Daoy (cell line): ENCODE data around the gene PARVB. TPM values are rescaled to one million over a fixed set of nuclear protein-coding genes. Genes with fewer than 3 reads are reported as not detected.

Experiments used
- DNase-seq: peaks from one replicate; pipeline ENCODE4 v3.0.0-alpha.2; 2015; ENCODE audit warnings: low read depth
- total RNA-seq: library from RNA; depleted of rRNA; stranded (reverse); fragments of >200 nt; shearing (Covaris generic); gene quantifications from 2 replicates; pipeline ENCODE4 v1.2.3, GENCODE V29; 2014

PARVB gene
- total RNA-seq, 1 experiment from 2014 or later = 29.7 TPM

DNA sequence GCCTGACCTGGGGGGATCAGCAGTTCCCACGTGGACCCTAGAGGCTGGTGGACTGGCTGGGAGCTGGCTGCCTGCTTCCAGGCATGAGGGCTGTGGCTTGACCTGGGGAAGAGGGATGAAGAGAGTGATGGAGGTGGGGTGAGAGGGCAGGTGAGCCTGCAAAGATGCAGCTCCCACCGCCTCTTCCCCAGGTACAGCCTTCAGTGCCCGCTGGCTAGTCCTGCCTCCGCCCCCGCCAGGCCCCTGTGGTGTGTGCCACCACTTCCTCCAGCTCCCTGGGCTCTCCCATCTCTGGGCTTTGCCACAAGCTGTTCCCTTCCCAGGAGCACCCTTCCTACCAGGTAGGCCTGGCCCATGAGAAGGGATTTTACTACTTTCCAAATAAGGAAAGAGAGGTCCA lies 175.8 kb downstream of the PARVB start:
- no peak for DNase-seq

DNA sequence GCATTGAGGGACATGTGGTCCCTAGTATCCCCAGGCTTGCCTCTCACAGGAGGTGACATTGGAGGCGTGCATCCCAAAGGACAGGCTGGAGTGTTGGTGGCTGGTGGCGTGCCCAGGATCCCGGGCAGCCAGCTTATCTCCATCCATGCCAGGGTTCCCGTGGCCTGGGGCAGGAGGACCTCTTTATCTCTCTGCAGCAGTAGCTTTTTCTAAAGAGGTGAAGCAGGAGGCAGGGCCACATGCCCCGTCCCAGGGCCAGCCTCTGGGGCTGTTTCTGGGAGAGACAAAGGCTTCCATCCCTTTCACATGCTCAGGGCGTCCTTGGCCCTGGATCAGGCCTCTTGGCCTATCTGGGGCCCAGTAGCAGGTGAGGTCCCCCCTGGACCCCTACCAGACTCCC lies 176.3 kb downstream of the PARVB start:
- no peak for DNase-seq

DNA sequence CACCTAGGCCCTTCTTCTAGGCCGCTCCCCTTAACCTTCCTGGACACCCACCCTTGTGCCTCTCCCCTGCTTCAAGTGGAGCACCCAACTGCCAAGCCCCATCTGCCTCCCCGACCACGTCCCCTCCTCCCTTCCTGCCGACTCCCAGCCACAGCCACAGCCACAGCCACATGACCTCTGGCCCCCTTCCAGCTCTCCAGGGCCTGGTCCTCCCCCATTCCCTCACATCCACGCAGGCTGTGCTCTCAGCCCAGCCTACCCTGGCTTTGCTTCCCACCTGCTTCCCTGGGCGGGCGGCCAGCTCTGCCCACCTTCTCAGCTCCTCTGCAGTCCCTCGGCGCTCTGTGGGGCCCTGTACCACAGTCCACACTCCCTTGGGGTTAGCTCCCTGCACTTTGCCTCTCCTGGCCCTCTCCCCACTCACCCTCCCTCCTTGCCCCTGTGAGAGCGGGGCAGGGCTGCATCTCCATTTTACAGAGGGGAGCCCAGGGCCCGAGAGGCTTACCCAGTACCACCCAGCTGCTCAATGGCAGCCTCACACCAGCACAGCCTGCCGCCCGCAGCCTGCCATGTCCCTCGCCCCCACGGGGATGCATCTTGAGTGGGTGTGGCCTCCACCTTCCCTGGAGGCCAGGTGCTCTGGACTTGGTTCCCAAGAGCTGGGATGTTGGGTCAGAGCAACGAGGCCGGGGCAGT lies 176.9 kb downstream of the PARVB start:
- DNase-seq = no peak

DNA sequence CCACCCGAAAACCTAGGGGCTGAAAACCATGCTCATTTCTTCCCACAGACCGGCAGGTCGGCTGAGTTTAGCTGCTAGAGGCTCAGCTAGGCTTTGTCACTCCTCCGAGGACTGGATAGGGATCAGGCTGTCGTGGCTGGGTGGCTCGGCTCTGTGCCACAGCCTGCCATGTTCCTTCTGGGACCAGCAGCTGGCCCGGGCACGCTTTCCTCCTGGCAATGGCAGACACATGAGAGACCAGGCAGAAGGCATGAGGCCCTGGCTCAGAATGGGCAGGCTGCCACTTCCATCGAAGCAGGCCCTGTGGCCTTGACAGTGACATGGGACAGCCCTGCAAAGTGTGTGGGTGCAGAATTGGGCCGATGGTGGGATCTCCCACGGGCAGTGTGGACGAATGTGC lies 177.6 kb downstream of the PARVB start:
- no peak for DNase-seq

DNA sequence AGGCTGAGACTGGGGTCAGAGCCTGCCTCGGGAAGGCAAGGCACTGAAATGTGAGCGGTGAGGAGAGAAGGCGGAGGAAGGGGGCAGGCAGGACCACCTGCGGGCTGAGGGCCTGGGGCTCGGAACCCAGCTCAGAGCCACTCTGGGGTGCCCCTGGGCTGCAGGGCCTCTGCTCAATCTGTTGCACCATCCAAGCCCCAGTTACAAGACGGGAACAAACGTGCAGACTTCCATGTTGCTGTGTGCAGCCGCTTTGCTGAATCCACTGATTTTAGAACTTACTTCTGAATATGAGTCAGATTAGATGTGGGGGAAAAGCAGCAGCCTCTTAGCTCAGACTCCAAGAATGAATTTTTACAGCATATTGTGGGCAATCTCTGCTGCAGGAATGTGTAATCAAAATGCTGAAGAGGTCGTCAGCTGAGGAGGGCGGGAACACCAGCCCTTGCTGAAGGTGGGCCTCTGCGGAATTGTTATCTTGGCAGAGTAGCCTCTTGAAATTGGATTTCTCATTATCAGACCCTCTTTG lies 178.2 kb downstream of the PARVB start:
- peak; percentile 78 for DNase-seq

DNA sequence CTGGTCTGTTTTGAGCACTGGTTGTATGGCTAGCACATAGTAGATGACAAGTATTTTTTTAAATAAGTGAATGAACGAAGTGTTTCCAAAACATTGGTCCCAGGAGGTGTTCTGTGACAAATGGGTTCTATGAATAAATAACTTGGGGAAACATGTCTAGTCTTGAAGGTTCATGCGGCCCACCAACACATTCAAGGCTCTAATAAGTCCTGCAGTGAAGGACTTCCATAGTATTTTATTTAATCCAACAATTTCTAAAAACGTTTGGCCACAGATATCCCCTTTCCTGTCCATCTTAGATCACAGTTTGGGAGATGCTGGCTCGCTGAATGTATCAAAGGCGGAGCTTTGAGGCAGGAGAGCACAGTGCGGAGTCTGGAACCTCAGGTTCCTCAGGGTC lies 179.1 kb downstream of the PARVB start:
- DNase-seq = no peak

DNA sequence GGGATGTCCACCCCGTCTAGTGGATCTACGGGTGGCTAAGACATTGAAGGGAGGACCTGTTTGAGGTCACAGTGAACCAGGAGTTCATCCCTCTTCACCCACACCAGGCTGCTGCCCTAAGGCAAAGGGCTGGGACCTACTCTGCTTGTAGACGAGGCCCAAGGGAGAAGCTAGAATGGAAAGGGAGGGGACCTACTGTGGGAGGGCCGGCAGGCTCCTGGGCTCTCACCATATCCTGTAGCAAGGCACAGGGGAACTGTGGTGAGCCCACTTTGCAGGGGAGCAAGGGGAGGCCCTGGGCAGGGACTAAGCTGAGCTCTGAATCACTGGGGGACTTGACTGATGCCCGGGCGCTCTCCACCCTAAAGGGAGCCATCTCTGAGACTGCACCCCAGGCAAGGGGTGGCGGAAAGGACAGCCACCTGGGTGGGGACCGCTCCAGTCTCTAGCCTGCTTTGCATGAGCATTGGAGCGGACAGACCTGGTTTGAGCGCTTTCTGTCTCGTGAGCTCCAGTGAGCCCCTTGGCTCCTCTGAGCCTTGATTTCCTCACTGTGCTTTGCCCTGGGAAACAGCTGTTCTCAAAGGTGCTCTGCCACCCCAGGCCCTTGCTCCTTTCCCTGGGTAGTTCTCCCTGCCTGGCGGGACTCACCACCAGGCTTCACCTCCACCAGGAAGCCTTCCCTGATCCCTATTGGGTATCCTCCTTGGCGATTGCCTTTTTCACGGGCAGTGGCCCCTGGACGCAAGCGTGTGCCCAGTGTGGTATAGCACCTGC lies 180.8 kb downstream of the PARVB start:
- no peak for DNase-seq

DNA sequence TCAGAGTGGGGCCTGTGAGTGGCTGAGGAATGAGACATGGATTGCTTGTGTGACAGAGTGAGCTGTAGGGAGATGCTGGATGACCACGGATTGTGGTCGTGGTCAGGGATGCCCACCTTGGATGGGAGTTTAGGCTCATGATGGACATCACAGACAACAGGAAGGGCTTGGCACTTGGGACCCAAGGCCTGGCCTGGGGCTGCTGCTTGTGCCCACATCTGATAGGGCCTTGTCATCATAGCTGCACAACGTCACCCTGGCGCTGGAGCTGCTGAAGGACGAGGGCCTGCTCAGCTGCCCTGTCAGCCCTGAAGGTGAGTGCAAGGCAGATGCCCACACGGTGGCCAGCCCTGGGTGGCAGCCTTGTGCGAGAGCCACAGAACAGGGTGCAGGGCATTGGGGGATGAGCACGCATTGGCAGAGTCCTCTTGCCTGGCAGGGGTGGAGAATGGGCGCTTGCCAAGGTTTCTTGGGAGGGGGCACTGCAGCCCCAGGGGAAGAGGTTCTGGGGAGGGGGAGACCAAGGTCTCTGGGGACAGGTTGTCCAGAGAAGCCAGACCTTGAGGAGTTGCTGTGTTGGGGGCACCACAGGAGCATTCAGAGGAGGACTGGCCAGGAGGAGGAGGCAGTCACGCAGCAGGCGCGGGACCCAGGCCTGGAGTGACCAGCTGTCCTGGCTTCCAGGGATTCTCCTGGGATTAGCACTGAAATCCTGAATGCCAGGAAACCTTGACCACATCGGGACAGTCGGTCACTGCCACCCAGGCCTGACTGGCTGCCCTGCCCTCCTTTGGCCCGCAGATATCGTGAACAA lies 181.6 kb downstream of the PARVB start:
- DNase-seq = no peak

DNA sequence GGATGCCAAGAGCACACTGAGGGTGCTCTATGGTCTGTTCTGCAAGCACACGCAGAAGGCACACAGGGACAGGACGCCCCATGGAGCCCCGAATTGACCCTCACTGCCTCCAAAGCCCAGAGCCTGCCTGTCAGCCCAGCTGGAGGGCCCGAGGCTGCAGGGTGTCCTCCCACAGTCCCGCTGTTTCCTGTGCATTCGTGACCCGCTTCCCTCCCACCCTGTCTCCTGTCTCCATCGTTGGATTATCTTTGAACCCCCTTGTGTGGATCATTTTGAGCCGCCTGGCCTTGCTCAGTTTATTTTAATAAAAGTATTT lies 182.2 kb downstream of the PARVB start:
- DNase-seq = no peak

DNA sequence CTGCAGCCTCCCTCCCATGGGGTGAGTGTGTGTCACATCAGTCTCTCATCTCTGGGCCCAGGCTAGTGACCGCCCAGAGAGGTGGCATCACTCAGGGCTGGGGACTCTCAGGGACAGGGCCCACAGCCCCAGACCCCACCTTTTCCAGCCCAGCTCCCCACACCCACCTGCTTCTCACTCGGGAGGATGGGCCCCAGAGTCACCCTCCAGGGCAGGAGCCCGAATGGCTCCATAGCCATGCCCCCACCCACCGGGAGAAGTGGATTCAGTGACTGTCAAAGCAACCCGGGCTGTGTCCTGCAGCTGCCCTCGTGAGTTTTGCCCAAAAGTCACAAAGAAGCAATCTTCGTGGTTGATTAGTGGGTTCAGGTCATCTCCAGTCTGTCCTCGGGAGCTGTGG lies 182.6 kb downstream of the PARVB start:
- no peak for DNase-seq

DNA sequence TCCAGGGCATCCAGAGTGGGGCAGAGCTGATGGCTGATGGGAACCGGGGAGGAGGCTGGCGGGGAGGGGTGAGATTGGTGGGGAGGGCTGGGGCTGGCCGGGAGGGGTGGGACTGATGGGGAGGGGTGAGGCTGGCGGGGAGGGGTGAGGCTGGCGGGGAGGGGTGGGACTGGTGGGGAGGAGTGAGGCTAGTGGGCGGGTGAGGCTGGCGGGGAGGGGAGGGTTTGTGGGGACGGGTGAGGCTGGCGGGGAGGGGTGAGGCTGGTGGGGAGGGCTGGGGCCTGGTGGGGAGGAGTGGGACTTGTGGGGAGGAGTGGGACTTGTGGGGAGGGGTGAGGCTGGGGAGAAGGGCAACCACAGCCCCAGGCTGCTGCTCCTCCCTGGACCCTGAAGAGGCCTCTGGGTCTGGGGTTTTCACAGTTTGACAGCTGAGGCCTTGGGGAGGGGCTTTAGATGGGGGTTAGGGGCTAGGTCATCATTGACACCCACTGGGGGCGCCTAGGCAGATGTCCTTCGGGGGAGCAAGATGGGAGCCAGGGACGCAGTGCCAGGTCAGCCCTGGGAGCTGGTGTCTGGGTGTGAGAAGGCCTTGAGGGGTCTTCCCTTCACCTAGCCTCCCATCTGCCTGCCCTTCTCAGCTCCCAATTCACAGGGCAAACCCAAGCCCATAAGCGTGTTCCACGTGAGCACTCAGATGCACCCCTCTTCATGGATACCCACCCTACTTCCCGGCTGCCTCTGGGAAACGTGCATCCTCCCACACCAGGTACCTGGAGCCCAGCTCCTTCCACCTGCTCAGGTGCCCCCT lies 183.3 kb downstream of the PARVB start:
- no peak for DNase-seq

DNA sequence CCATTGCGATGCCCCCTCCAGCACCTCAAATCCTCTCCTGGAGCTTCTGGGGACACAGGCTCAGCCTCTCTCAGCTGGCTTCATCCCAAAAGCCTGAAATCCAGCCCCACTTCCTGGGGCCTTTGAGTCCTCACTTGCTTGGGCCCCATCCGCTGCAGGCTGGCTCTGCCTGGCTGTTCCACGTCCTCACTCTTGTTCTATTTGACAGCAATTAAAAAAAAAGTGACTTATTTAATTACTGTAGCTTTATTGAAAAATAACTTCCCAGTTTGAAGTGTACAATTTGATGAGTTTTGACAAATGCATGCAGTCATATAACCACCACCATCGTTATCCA lies 183.8 kb downstream of the PARVB start:
- no peak for DNase-seq

DNA sequence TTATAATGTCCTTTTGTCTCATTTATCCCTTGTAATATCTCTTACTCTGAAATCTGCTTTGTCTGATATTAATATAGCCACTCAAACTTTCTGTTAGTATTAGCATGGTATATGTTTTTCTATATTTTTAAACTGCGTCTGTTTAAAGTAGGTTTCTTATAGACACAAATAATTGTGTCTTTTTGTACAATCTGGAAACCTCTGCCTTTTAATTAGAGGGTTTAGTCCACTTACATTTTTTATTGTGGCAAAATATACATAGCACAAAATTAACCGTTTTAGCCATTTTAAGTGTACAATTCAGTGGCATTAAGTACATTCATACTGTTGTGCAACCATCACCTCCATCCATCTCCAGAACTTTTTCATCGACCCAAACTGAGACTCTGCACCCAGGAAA lies 185.2 kb downstream of the PARVB start:
- no peak for DNase-seq

DNA sequence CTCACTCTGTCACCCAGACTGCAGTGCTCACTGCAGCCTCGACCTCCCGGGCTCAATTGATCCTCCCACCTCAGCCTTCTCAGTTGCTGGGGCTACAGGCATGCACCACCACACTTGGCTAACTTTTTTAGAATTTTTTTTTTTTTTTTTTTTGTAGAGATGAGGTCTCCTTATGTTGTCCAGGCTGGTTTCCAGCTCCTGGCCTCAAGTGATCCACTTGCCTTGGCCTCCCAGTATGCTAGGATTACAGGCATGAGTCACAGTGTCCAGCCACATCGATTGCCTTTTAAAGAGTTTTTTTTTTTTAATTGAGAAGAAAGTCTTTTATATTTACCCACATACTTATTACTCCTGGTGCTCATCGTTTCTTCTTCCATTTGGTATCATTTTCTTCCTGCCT lies 186.6 kb downstream of the PARVB start:
- DNase-seq = no peak

DNA sequence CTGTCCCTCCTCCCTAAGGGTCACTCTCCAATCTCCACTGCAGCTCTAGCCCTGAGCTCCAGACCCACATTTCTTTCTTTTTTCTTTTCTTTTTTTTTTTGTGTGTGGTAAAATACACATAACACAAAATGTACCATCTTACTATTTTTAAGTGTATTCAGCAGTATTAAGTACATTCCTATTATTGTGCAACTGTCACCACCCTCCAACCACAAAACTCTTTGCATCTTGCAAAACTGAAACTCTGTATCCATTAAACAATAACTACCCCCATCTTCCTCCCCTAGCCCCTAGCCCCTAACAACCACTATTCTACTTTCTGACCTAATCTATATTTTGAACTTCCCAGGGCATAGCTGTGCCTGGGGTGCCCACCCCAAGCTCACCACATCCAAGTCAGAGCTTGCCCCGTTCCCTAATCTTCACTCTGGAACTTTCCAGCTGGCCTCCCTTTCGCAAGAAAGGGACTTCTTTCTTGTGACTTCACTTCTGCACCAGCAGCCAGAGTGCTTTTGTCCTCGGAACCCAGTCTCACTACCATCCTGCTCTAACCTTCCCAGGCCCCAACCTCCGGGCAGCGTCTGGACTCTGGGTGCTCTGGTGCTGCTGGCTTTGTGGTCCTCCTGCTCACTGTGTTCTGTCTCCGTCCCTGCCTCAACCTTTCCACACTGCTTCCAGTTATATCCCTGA lies 187.3 kb downstream of the PARVB start:
- DNase-seq = no peak

DNA sequence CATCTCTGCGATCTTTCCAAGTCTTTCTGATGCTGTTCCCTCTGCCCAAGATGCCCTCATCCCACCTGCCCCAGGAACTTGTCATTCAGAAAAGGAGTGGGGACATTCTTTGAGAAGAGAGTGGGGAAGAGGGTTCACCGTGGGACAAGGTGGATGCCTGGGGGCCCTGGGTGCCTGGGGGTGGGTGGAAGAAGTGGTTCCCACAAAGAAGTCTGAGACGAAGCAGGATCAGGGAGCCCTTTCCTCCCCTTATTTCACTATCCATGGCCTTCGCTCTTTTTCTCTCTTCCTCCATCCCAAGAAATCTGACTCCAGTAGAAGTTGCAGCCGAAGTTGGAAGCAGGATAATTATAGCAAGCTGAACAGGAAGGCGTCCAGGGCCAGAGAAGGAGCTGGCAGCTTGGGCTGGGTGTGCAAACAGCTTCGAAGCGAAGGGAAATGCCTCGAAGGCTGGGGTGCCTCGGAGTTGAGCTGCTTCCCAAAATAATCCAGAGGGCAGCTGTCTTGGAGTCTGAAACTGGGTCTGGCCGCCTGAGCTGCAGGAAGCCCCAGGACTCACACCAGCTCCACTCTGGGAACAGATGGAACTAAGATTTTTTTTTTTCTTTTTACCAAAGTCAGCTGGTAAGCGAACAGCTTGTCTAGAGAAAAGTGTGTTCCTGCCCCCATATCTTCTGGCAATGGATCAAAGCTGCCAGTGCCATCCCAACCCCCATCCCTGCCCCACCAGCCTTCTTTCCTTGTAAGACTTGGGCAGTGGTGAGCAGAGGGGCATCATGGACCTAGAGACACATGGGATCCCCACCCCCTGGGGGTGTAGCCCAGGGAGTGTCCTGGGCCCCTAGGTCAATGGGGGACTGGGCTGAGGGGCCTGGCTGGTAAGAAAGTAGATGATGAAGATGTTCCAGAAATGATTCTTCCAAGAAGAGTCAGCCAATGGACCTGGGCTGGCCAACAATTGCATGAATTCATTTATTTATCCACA lies 188.1 kb downstream of the PARVB start:
- DNase-seq = no peak

DNA sequence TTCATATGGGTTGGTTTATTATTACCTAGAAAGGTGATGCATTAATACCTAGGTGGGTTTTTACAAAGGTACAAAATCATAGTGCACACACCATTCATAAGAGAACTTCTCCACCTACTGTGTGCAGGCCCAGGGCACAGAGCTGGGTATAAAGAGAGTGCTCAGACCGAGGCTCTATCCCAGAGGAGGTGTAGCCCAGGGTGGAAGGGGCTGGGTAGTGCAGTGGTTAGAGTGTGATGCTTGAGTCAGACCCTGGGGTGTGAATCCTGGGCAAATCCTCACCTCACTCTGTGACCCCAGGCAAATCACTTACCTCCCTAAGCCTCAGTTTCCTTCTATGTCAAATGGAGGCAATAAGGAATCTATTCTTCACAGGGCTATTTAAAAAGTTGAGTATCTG lies 188.8 kb downstream of the PARVB start:
- DNase-seq = no peak

DNA sequence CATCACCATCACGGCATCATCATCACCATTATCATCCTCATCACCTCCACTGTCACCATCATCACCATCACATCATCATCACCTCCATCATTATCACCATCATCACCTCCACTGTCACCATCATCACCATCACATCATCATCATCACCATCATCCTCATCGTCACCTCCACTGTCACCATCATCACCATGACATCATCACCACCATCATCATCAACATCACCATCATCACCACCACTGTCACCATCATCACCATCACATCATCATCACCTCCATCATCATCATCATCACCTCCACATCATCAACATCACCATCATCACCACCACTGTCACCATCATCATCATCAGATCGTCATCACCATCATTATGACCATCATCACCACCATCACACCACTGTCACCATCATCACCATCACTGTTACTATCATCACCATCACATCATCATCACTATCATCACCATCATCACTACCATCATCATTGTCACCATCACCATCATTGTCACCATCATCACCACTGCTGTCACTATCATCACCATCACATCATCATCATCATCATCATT lies 189.5 kb downstream of the PARVB start:
- DNase-seq = no peak

DNA sequence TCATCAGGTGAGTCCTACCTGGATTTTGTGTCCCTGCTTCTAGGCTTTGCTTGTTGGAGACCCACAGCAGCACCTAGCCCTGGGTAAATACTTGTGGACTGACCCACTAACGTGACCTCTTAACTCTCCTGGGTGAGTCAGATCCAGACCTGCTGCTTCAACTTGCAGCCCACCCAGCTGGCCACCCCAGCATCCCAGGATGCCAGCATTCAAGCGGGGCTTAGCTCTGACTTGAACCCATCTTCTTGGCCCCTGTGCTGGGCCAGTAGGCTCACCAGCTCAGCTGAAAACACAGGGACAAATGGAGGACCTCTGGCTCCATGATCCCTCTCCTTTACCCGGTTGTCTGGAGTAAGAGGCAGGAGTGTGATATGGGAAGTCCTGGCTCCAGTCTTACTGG lies 190.1 kb downstream of the PARVB start:
- DNase-seq = no peak

DNA sequence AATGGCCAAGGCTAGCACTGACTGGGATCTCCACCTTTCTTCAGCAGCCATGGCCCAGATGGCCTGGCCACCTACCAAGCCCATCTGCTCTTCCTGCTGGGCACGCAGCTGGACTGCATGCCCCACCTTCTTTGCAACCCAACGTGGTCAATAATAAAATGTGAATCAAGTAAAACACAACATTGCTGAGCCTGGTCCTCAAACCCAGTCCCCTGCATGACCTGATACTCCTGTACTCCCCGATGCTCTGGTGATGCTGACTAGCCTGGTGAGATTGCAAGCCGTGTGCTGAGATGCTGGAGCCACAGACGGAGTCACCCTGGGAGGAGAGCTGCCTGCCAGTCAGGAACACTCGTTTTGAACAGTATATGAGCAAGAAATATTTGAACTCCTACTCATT lies 190.7 kb downstream of the PARVB start:
- DNase-seq = no peak
